Measurements from ENCODE around the gene CLASP1.

GRCh38 chr2:121659933-121660332 is 10.7 kb upstream of the CLASP1 start:
- TF ChIP-seq POLR2A (IDR thresholded peaks at IDR 0.05): no peak
- TF ChIP-seq CTCF (IDR thresholded peaks at IDR 0.05): no peak
- TF ChIP-seq POLR2AphosphoS5 (IDR thresholded peaks at IDR 0.05): no peak

Measured in sigmoid colon (tissue), 4 donors.